ENCODE data around the gene SND1.

The SND1 gene

GRCh38 chr7:128030654-128031611 is 378.9 kb downstream of the SND1 start, which contains the start of gene LRRC4:
LRRC4 (minus strand) TSS chr7:128031437; CDS start chr7:128030640, 797 bp downstream.
- no peak for DNase-seq

GRCh38 chr7:128031901-128032604 is 380.1 kb downstream of the SND1 start:
- no peak for DNase-seq

- DNase-seq: no peak
Measured at GRCh38 chr7:128032605-128033235, 380.7 kb downstream of the SND1 start.

- DNase-seq: no peak
Measured at GRCh38 chr7:128033246-128033645, 381.3 kb downstream of the SND1 start.

GRCh38 chr7:128034825-128035224 is 382.8 kb downstream of the SND1 start:
- DNase-seq: no peak

GRCh38 chr7:128035712-128036111 is 383.7 kb downstream of the SND1 start:
- DNase-seq: no peak

- DNase-seq: no peak
Measured at GRCh38 chr7:128036226-128036940, 384.4 kb downstream of the SND1 start.

GRCh38 chr7:128037081-128037480 is 385.1 kb downstream of the SND1 start:
- no peak for DNase-seq

- no peak for DNase-seq
Measured at GRCh38 chr7:128037880-128038619, 386.1 kb downstream of the SND1 start.

GRCh38 chr7:128039544-128039953 is 387.6 kb downstream of the SND1 start:
- no peak for DNase-seq

- no peak for DNase-seq
Measured at GRCh38 chr7:128040205-128040604, 388.2 kb downstream of the SND1 start.

GRCh38 chr7:128041203-128041602 is 389.2 kb downstream of the SND1 start:
- DNase-seq: no peak

- DNase-seq: no peak
Measured at GRCh38 chr7:128042012-128042411, 390.0 kb downstream of the SND1 start.

- DNase-seq: no peak
Measured at GRCh38 chr7:128044064-128044463, 392.1 kb downstream of the SND1 start.

- no peak for DNase-seq
Measured at GRCh38 chr7:128045158-128045557, 393.2 kb downstream of the SND1 start.

- no peak for DNase-seq
Measured at GRCh38 chr7:128045766-128046165, 393.8 kb downstream of the SND1 start.

- no peak for DNase-seq
Measured at GRCh38 chr7:128052404-128052803, 400.4 kb downstream of the SND1 start.

GRCh38 chr7:128053023-128053422 is 401.0 kb downstream of the SND1 start:
- no peak for DNase-seq

- DNase-seq: no peak
Measured at GRCh38 chr7:128053991-128054390, 402.0 kb downstream of the SND1 start.

GRCh38 chr7:128054511-128054910 is 402.5 kb downstream of the SND1 start:
- DNase-seq: no peak

GRCh38 chr7:128055637-128056036 is 403.6 kb downstream of the SND1 start:
- no peak for DNase-seq

GRCh38 chr7:128056901-128057300 is 404.9 kb downstream of the SND1 start:
- no peak for DNase-seq
